Breast epithelium (tissue), 3 donors: Measurements from ENCODE around the gene BNIP3.

Source experiments
- POLR2A ChIP-seq: fragments of 450-650 bp; IDR thresholded peaks from one replicate; pipeline ENCODE4 v1.6.1; 2016; ENCODE audit warnings: antibody characterized with exemption, mild to moderate bottlenecking, moderate library complexity
- POLR2AphosphoS5 ChIP-seq, 3 donors: sonication (generic); formaldehyde crosslinking; IDR thresholded peaks; one replicate each; pipeline ENCODE4 v1.6.1; 2017; ENCODE audit warnings: antibody characterized with exemption in 3 of 3
- TF ChIP-seq, protein P1 (sequence below), 3 donors: fragments of 450-650 bp; IDR thresholded peaks; one replicate each; pipeline ENCODE4 v1.5.1; 2016 to 2017; ENCODE audit warnings: antibody characterized with exemption in 3 of 3, mild to moderate bottlenecking in 3 of 3, moderate library complexity in 3 of 3

DNA sequence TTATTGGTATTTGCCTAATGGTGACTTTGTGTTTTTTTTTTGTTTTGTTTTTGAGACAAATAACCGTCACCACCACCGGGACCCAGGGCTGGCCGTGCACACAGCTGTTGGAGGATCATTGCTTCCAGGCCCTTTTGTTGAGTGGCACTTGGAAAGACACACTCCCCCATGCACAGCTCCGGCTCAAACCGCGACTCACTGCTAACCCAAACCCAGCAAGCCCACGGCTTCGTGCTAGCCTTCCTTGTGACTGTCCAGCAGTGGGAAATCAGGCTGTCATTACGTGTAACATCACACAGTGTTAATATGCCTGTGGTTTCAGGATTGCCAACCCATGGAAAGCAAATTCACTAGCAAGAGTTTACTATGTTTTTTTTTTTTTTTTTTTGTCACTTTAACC is 17.4 kb downstream of the BNIP3 start:
- TF ChIP-seq POLR2A, result no peak
- TF ChIP-seq, protein P1, sequence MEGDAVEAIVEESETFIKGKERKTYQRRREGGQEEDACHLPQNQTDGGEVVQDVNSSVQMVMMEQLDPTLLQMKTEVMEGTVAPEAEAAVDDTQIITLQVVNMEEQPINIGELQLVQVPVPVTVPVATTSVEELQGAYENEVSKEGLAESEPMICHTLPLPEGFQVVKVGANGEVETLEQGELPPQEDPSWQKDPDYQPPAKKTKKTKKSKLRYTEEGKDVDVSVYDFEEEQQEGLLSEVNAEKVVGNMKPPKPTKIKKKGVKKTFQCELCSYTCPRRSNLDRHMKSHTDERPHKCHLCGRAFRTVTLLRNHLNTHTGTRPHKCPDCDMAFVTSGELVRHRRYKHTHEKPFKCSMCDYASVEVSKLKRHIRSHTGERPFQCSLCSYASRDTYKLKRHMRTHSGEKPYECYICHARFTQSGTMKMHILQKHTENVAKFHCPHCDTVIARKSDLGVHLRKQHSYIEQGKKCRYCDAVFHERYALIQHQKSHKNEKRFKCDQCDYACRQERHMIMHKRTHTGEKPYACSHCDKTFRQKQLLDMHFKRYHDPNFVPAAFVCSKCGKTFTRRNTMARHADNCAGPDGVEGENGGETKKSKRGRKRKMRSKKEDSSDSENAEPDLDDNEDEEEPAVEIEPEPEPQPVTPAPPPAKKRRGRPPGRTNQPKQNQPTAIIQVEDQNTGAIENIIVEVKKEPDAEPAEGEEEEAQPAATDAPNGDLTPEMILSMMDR (IDR thresholded peaks at IDR 0.05), result no peak
- no peak for TF ChIP-seq POLR2AphosphoS5 (IDR thresholded peaks at IDR 0.05)
